ENCODE results near the gene PDE9A. TPM values are rescaled to one million over a fixed set of nuclear protein-coding genes. Genes with fewer than 3 reads are reported as not detected.
A peak's percentile ranks its signal among the peaks of the same experiment; 100 is the strongest.

PDE9A gene
- total RNA-seq, 1 experiment from 2014 or later, result 31.9 TPM

GRCh38 chr21:42662430-42663199, 9.2 kb downstream of the PDE9A start:
- Mint-ChIP-seq H3K9me3 (no peaks in the 10 kb centered on the region), H3K36me3 (ENCODE audit: insufficient read depth in 1 of 3, low read depth in 3 of 3) (peaks cover 0 to 15% (median 10%) of the 10 kb centered on the region in 3 experiments; a peak in 5 of 7 replicates), H3K4me3 (no peak overlapping the region), H3K4me1 (peaks cover 26 to 30% of the 10 kb centered on the region in 2 experiments), H3K27me3 (ENCODE audit: low read depth) (no peaks in the 10 kb centered on the region; the same call in 1 of the 2 replicates), H3K27ac (no peak overlapping the region)
- Histone ChIP-seq H2AK5ac (ENCODE audit: insufficient read length, low read length) (no peak overlapping the region), H3K23me2 (ENCODE audit: insufficient read length, low read depth, low read length, poor library complexity, severe bottlenecking) (no peaks in the 10 kb centered on the region), H2AFZ (ENCODE audit: low read length) (no peak overlapping the region), H3K4me1 (ENCODE audit: insufficient read depth, low read length) (0 out of 2 replicates have a peak, but pooled peaks cover 3% of the 10 kb centered on the region), H3K56ac (ENCODE audit: insufficient read length, low read depth, low read length) (no peak overlapping the region), H2BK5ac (ENCODE audit: insufficient read length, low read length) (no peak overlapping the region), H3K79me1 (ENCODE audit: insufficient read depth, low read depth, low read length, poor library complexity, severe bottlenecking) (no peaks in the 10 kb centered on the region), H3T11ph (ENCODE audit: low read length) (no peak overlapping the region), H3K23ac (ENCODE audit: insufficient read length, low read depth, low read length) (peak overlapping the region; percentile 1), H2BK120ac (ENCODE audit: low read depth, low read length, poor library complexity, severe bottlenecking) (no peak overlapping the region), H3K27ac (ENCODE audit: insufficient read length, low read depth, low read length) (no peak overlapping the region), H3K9ac (ENCODE audit: extremely low read depth, insufficient read length, low read length) (no peak overlapping the region), H3K9me3 (ENCODE audit: control insufficient read depth, low read depth, low read length) (no peaks in the 10 kb centered on the region), H3K14ac (ENCODE audit: insufficient read depth, low read length) (no peak overlapping the region), H2BK15ac (ENCODE audit: low read depth, low read length) (no peak overlapping the region), H2BK20ac (ENCODE audit: low read depth, low read length, poor library complexity, severe bottlenecking) (no peak overlapping the region), H3K18ac (ENCODE audit: insufficient read length, low read depth, low read length) (peak overlapping the region; percentile 2), H4K5ac (ENCODE audit: insufficient read length, low read depth, low read length) (peak overlapping the region; percentile 4), H3K4me2 (ENCODE audit: insufficient read depth, insufficient read length, low read length) (no peak overlapping the region), H3K27me3 (ENCODE audit: insufficient read depth, low read length) (no peaks in the 10 kb centered on the region), H3K79me2 (ENCODE audit: insufficient read depth, low read length) (peaks cover 16% of the 10 kb centered on the region; the same call in 1 of the 2 replicates), H4K91ac (ENCODE audit: insufficient read length, low read depth, low read length) (no peak overlapping the region), H2BK12ac (ENCODE audit: insufficient read length, low read depth, low read length) (no peak overlapping the region), H4K20me1 (ENCODE audit: control insufficient read depth, insufficient read depth, insufficient read length) (peaks cover 7% of the 10 kb centered on the region), H4K8ac (replicated peaks; ENCODE audit: insufficient read length, low read depth, low read length) (peak overlapping the region; percentile 41), H3K4ac (ENCODE audit: low read depth, low read length) (no peak overlapping the region)
- no peak for DNase-seq
- TF ChIP-seq CTCF (conservative IDR thresholded peaks at IDR 0.05), result no peak
- WGBS (ENCODE audit: extremely low coverage, insufficient read length, low lambda C conversion rate), result 100% methylated on average over 4 of the region's 20 CpGs
